T47D (cell line): ENCODE data around the gene MSH2.

ENCODE experiments used
- DNase-seq, 2 experiments: peaks; one replicate each; pipeline versions ENCODE4 v3.0.0 to v3.0.0-alpha.2; 2011 to 2012; ENCODE audit warnings: low read depth in 1 of 2, low spot score in 1 of 2
- JUND ChIP-seq: IDR thresholded peaks from 2 replicates; pipeline ENCODE4 v1.6.1; 2012; ENCODE audit warnings: low read depth
- in situ Hi-C: cut with HindIII; loops from 2 replicates; pipeline ENCODE4 v1.10.0; 2016; ENCODE audit warnings: low sequenced_read_pairs, low pct_unique_long_range_greater_than_20kb

MSH2 gene

DNA sequence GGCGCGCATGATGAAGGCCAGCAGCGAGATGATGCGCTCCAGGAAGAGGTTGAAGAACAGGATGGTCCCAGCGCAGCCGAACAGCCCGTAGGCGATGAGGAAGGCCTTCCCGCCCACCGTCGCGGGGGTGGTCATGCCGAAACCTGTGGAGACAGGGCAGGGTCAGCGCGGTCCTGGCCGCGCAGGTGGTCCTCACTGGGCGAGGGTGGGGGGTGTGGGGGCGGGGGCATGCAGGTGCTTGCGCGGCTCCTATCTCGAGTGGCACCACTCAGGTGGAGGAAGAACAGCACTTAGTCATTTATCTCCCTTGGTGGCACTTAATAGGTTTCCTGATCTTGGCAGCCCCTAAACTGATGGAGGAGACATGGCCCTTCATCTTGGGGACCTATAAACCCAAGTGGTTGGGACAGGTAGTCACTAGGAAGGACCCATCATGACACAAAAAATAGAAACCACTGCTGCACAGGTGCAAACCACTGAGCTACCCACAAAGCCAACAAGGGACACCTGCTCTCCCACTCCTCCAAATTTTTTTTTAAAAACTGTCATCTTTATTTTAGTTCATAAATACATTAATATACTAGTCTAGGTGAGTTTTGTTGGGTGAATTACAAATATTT, 118.8 kb downstream of the MSH2 start:
- in situ Hi-C loops, result no loop called here
- no peak for TF ChIP-seq JUND
- DNase-seq, result no peak

DNA sequence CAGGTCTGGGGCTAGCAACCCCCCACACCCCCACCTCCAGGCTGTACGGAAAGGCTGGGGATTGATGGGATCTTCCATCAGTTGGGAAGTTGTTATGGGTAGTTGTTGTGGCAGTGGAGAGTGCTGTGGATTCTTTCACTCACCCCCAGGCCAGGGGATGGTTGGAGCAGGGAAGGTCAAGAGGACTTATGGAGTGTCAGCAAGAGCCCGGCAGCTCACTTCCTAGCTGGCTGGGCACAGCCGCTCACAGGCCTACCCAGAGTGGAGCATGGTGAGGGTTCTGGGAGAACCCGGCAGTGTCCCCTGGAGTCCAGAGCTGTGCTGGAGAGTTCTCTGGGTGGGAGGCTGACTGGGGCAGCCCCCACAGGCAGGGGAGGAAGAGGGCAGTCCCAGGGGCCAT, 122.2 kb downstream of the MSH2 start:
- TF ChIP-seq JUND, result no peak
- in situ Hi-C loops, result no loop called here
- DNase-seq, result no peak

DNA sequence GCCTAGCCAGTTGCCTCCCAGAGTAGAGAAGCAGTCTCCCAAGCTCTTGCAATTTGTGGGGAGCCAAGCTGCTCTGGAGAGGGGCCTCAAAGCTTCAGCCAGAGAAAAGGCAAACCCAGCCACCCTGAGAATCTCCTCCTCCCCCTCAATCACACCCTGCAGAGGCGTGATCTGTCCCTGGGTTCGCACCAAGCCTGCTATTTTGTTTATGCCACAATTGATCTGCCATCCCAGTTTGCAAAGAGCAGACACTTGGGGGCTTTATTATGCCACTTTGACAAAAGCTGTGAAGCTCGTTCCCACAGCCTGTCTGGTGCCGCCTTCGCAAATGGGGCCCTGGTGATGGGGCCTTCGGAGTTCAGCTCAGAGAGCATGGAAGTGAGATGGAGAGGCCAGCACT, 125.5 kb downstream of the MSH2 start:
- DNase-seq, result no peak
- in situ Hi-C loops, result no loop called here
- TF ChIP-seq JUND, result no peak

DNA sequence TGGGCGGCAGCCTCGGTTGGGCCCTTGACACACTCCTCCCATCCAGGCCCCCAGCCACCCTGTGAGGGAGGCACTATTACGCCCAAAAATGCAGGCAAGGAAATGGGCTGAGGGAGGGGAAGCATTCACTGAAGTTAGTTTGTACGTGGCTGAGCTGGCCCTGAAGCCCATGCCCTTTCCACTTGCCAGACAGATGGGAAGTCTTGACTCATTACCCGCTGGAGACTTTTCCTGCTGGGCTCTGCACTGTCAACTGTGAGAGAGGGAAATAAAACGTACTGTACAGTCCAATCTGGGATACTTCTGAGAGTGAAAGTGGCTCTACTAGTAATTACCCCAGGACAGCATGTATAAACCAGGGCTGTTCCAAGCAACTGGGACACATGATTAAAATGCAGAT, 125.9 kb downstream of the MSH2 start:
- in situ Hi-C loops, result no loop called here
- TF ChIP-seq JUND, result no peak
- no peak for DNase-seq

DNA sequence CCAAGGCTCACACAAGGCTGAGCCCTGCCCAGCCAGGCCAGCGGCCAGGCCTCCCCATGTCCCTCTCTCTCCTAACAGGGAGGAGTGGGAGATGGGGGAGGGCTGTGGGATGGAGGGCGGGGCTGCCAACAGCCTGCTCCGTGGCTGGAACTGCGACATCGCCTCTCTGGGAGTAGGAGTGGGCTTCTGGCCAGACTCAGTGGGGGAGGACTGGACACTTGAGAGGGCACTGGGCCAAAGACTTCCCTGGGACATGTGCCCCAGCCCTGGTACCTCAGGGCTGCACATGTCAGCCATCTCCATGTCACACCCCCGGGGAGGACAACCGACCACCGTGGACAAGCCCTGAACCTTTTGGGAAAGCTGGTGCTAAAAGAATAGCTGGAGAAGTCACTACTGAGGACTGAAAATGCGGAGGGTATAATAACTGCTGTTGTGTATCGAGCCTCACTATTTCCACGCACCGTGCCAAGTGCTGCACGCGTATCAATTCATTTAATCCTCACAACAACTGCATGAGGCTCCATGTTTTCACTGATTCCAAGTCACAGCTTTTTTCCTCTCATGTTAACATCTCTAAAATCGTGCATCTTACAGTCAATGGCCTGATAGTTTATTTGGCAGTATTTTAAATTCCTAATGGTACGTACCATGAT, 127.3 kb downstream of the MSH2 start:
- no peak for DNase-seq
- in situ Hi-C loops, result no loop called here
- no peak for TF ChIP-seq JUND

DNA sequence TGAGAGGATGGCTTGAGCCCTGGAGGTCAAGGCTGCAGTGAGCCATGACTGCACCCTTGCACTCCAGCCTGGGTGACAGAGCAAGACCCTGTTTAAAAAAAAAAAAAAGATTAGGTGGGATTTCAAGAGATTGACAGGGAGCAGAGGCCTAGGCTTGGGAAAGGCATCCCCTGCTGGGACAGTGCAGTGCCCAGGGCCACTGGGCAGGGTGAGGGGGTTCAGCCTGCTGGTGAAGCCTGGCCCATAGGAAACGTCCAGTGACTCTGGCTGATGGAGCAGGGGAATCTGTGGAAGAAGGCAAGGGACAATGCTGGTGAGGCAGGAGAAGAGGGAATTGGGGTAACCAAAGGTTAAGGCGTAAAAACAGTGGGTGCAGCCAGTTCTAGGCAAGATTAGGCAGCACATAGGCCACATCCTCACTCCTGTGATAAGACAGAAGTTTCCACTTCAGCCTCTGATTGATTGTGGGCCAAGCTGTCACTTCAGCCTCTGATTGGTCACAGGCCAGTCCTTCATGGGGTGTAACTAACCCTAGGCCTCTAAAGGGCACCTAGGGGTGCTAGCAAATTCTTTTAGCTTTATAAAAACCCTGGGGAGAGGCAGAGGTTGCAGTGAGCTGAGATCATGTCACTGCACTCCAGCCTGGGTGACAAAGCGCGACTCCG, 128.6 kb downstream of the MSH2 start:
- DNase-seq, result no peak
- in situ Hi-C loops, result no loop called here
- no peak for TF ChIP-seq JUND
